Caco-2 (cell line): ENCODE results near the gene ANO1. TPM values are rescaled to one million over a fixed set of nuclear protein-coding genes. Genes with fewer than 3 reads are reported as not detected.
A peak's percentile ranks its signal among the peaks of the same experiment; 100 is the strongest.

Experiments used
- BruUV-seq: library from RNA; stranded (reverse); fragments of 400-500 nt; replicated peaks from 2 replicates; lab custom pipeline; 2021; lab: Mats Ljungman, UMichigan
- CTCF ChIA-PET: fragments of 300-600 bp; sonication (Branson Sonifier 250); formaldehyde crosslinking; loops from one replicate; lab custom pipeline; 2022; ENCODE audit warnings: antibody characterized with exemption; lab: Charles Lee
- POLR2A ChIA-PET: fragments of 300-600 bp; sonication (Branson Sonifier 250); formaldehyde crosslinking; loops from one replicate; lab custom pipeline; 2022; ENCODE audit warnings: antibody characterized with exemption; lab: Charles Lee
- DNase-seq, 2 experiments: peaks; one replicate each; pipeline versions ENCODE4 v3.0.0 to v3.0.0-alpha.2; 2020 to 2022
- H3K27me3 ChIP-seq: replicated peaks from 2 replicates; pipeline ENCODE4 v1.6.0; 2011; ENCODE audit warnings: low read length; ENCODE audit not compliant: control insufficient read depth, insufficient read depth
- H3K36me3 ChIP-seq: 2 replicates; pipeline ENCODE4 v1.5.1; 2011; ENCODE audit warnings: low read length; ENCODE audit not compliant: control insufficient read depth, insufficient read depth
- H3K4me1 ChIP-seq: fragments of 250-450 bp; sonication (Bioruptor Pico); 2 replicates; pipeline ENCODE4 v1.5.1; 2020; ENCODE audit warnings: mild to moderate bottlenecking
- H3K4me3 ChIP-seq: 2 replicates; pipeline ENCODE4 v1.5.1; 2011; ENCODE audit warnings: low read depth, mild to moderate bottlenecking, control low read depth, low read length
- H3K9me3 ChIP-seq: fragments of 250-450 bp; sonication (Bioruptor Pico); 2 replicates; pipeline ENCODE4 v1.5.1; 2020; ENCODE audit warnings: mild to moderate bottlenecking, moderate library complexity
- H3K27ac Mint-ChIP-seq: one replicate; pipeline ENCODE4 v1.8.0; 2022; ENCODE audit warnings: mixed read lengths; ENCODE audit not compliant: unreplicated experiment
- H3K27me3 Mint-ChIP-seq: one replicate; pipeline ENCODE4 v1.8.0; 2022; ENCODE audit warnings: mixed read lengths; ENCODE audit not compliant: insufficient read depth, unreplicated experiment
- H3K36me3 Mint-ChIP-seq: one replicate; pipeline ENCODE4 v1.8.0; 2022; ENCODE audit warnings: mild to moderate bottlenecking, mixed read lengths; ENCODE audit not compliant: insufficient read depth, unreplicated experiment
- H3K4me1 Mint-ChIP-seq: one replicate; pipeline ENCODE4 v1.8.0; 2022; ENCODE audit warnings: low read depth, mixed read lengths; ENCODE audit not compliant: unreplicated experiment
- H3K4me3 Mint-ChIP-seq: one replicate; pipeline ENCODE4 v1.8.0; 2022; ENCODE audit warnings: mild to moderate bottlenecking, moderate library complexity, mixed read lengths; ENCODE audit not compliant: unreplicated experiment
- H3K9me3 Mint-ChIP-seq: one replicate; pipeline ENCODE4 v1.8.0; 2022; ENCODE audit warnings: mixed read lengths; ENCODE audit not compliant: unreplicated experiment
- intact Hi-C: fragments of 100-400 bp; cut with micrococcal nuclease; formaldehyde crosslinking; loops from one replicate; pipeline ENCODE4 v1.10.0; 2022; ENCODE audit not compliant: unreplicated experiment
- total RNA-seq: library from RNA; stranded (reverse); gene quantifications from 2 replicates; pipeline ENCODE4 v1.2.3, GENCODE V29; 2022
- TF ChIP-seq, protein P1 (sequence below), 2 experiments: fragments of 200-600 bp in 1 of 2; IDR thresholded peaks; 1 replicate in 1 of 2; 2 replicates in 1 of 2; pipeline versions ENCODE4 v1.5.1 to v1.8.0; 2011 to 2022; ENCODE audit warnings: antibody characterized with exemption in 1 of 2, control low read depth in 1 of 2, inconsistent platforms in 1 of 2, low read depth in 1 of 2, low read length in 1 of 2, mild to moderate bottlenecking in 1 of 2, moderate library complexity in 1 of 2; ENCODE audit not compliant: insufficient read depth in 1 of 2, severe bottlenecking in 1 of 2, unreplicated experiment in 1 of 2

Gene ANO1
- total RNA-seq, 1 experiment from 2014 or later = 8.4 TPM

- Mint-ChIP-seq H3K27ac (no peak overlapping the region), H3K36me3 (peaks cover 4% of the 10 kb centered on the region), H3K4me3 (no peak overlapping the region), H3K27me3 (no peaks in the 10 kb centered on the region), H3K4me1 (no peaks in the 10 kb centered on the region), H3K9me3 (no peaks in the 10 kb centered on the region)
- POLR2A ChIA-PET = no interaction called here
- Histone ChIP-seq H3K36me3 (no peaks in the 10 kb centered on the region), H3K4me1 (no peaks in the 10 kb centered on the region), H3K9me3 (no peaks in the 10 kb centered on the region), H3K4me3 (no peak overlapping the region), H3K27me3 (no peaks in the 10 kb centered on the region)
- no TSS peak for BruUV-seq
- TF ChIP-seq, protein P1, sequence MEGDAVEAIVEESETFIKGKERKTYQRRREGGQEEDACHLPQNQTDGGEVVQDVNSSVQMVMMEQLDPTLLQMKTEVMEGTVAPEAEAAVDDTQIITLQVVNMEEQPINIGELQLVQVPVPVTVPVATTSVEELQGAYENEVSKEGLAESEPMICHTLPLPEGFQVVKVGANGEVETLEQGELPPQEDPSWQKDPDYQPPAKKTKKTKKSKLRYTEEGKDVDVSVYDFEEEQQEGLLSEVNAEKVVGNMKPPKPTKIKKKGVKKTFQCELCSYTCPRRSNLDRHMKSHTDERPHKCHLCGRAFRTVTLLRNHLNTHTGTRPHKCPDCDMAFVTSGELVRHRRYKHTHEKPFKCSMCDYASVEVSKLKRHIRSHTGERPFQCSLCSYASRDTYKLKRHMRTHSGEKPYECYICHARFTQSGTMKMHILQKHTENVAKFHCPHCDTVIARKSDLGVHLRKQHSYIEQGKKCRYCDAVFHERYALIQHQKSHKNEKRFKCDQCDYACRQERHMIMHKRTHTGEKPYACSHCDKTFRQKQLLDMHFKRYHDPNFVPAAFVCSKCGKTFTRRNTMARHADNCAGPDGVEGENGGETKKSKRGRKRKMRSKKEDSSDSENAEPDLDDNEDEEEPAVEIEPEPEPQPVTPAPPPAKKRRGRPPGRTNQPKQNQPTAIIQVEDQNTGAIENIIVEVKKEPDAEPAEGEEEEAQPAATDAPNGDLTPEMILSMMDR (IDR thresholded peaks at IDR 0.05; ENCODE audit: insufficient read depth in 1 of 2, low read depth in 1 of 2, low read length in 1 of 2, severe bottlenecking in 1 of 2, unreplicated experiment in 1 of 2) = no peak
- no peak for DNase-seq
- intact Hi-C loops = no loop called here
- CTCF ChIA-PET = no interaction called here
These were observed 111.5 kb downstream of the ANO1 start for GRCh38 chr11:70189622-70190021.

DNA sequence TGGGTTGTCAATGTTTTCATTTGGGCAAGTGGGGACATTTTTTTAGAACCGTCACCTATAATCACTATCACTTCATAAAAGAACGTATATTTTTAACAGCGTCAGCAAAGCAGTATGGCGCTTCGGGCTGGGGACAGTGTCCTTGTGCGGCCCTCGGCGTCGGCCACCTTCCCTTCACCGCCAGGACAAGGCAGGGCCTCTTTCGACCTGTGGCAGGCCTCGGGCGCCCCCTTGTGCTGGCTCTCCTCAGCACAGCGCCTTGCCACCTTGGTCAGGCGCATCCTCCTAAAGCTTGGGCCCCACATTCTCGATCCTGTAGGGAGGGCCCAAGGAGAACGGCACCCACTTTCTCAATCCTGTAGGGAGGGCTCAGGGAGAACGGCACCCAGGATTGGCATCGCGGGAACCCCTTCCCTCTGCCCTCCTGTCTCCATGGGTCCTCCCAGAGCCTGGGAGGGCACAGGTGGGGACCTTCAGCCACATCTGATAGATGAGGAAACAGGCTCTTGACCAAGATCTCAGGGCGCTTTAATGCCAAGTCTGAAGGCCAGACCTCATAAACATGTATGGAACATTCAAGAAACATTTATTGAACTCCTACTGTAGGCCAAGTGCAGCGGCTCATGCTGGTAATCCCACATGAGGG lies 113.5 kb downstream of the ANO1 start:
- no TSS peak for BruUV-seq
- intact Hi-C loops = loop anchor here (1.0 kb wide), 4 partner anchors 243 to 276 kb away; no protein-coding TSS in a partner anchor
- no peaks in the 10 kb centered on the region for H3K9me3 ChIP-seq
- Mint-ChIP-seq H3K9me3 (no peaks in the 10 kb centered on the region), H3K27me3 (no peaks in the 10 kb centered on the region), H3K36me3 (peaks cover 4% of the 10 kb centered on the region), H3K27ac (no peak overlapping the region), H3K4me1 (no peaks in the 10 kb centered on the region), H3K4me3 (no peak overlapping the region)
- H3K4me1 ChIP-seq = no peaks in the 10 kb centered on the region
- DNase-seq = peak; percentile 82 to 89
- POLR2A ChIA-PET = no interaction called here
- H3K36me3 ChIP-seq = no peaks in the 10 kb centered on the region
- TF ChIP-seq, protein P1 (IDR thresholded peaks at IDR 0.05; ENCODE audit: insufficient read depth in 1 of 2, low read depth in 1 of 2, low read length in 1 of 2, severe bottlenecking in 1 of 2, unreplicated experiment in 1 of 2) = peak; percentile 93 to 96
- H3K27me3 ChIP-seq = no peaks in the 10 kb centered on the region
- CTCF ChIA-PET = interaction anchor here (0.7 to 1.5 kb wide), 7 partner anchors 26 to 299 kb away, joined by 3 to 8 read pairs (median 4); no protein-coding TSS in a partner anchor
- H3K4me3 ChIP-seq = no peak overlapping the region

DNA sequence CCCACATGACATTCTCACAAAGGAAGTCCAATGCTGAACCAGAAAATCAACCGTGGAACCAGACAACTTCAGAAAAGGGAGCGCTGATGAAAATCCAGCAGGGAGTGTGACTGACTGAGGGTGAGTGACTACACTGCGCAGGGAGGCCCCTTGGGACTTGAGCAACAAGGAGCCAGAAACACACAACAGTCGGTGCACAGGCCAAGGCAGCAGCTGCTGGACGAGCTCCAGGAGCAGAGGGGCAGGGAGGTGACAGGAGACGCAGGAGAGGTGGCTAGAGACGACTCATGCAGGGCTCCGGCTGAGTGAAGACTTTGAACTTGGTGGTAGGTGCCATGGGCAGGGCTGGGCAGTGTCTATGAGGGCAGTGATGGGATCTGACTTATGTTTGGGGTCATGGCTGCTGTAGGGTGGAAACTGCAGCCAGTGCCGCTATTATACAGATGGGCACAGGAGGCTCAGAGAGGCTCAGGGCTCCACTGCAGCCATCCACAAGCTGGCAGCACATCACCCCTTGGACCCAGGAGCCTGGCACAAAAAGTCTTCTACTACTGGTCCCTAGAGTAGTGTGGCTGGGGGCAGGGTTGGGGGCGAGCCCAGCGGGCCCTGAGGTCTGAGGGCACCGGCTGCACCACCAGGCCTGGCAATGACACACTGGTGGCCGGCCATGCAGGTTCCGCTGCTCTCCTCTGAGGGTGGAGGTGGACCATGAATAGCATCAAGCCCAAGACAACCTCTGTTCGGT lies 114.7 kb downstream of the ANO1 start:
- Histone ChIP-seq H3K36me3 (no peaks in the 10 kb centered on the region), H3K4me1 (no peaks in the 10 kb centered on the region), H3K27me3 (no peaks in the 10 kb centered on the region), H3K9me3 (no peaks in the 10 kb centered on the region), H3K4me3 (no peak overlapping the region)
- Mint-ChIP-seq H3K4me1 (no peaks in the 10 kb centered on the region), H3K27me3 (no peaks in the 10 kb centered on the region), H3K9me3 (no peaks in the 10 kb centered on the region), H3K4me3 (no peak overlapping the region), H3K27ac (no peak overlapping the region), H3K36me3 (peaks cover 4% of the 10 kb centered on the region)
- TF ChIP-seq, protein P1 (IDR thresholded peaks at IDR 0.05; ENCODE audit: insufficient read depth in 1 of 2, low read depth in 1 of 2, low read length in 1 of 2, severe bottlenecking in 1 of 2, unreplicated experiment in 1 of 2) = no peak
- ChIA-PET CTCF (interaction anchor here (0.9 to 1.5 kb wide), 4 partner anchors 245 to 300 kb away, joined by 3 to 7 read pairs (median 4); no protein-coding TSS in a partner anchor), POLR2A (no interaction called here)
- intact Hi-C loops = no loop called here
- no peak for DNase-seq
- no TSS peak for BruUV-seq
